Uterus (tissue), 4 donors: ENCODE results near the gene MADCAM1. TPM values are rescaled to one million over a fixed set of nuclear protein-coding genes. Genes with fewer than 3 reads are reported as not detected.

Experiments used
- DNase-seq, 2 donors: peaks; one replicate each; pipeline ENCODE4 v3.0.0-alpha.2; 2019 to 2020
- H3K27ac ChIP-seq, 2 donors: fragments of 200-600 bp; sonication (generic); 1 replicate in 1 of 2; 2 replicates in 1 of 2; pipeline ENCODE4 v1.5.1; 2016 to 2018
- H3K27me3 ChIP-seq, 2 donors: fragments of 200-600 bp; sonication (generic); one replicate each; pipeline ENCODE4 v1.5.1; 2018 to 2019; ENCODE audit warnings: control low read depth in 1 of 2
- H3K36me3 ChIP-seq, 2 donors: fragments of 200-600 bp; sonication (generic); one replicate each; pipeline ENCODE4 v1.5.1; 2019; ENCODE audit warnings: control low read depth in 1 of 2
- H3K4me1 ChIP-seq, 2 donors: fragments of 200-600 bp; sonication (generic); one replicate each; pipeline ENCODE4 v1.5.1; 2018 to 2019; ENCODE audit warnings: control low read depth in 1 of 2
- H3K4me3 ChIP-seq, 2 donors: fragments of 200-600 bp; sonication (generic); 1 replicate in 1 of 2; 2 replicates in 1 of 2; pipeline ENCODE4 v1.5.1; 2018 to 2019; ENCODE audit warnings: mild to moderate bottlenecking in 1 of 2
- H3K9me3 ChIP-seq, 2 donors: fragments of 200-600 bp; sonication (generic); one replicate each; pipeline ENCODE4 v1.5.1; 2019; ENCODE audit warnings: control low read depth in 1 of 2
- POLR2A ChIP-seq, 2 donors: fragments of 450-650 bp; IDR thresholded peaks; one replicate each; pipeline ENCODE4 v1.6.1; 2016; ENCODE audit warnings: antibody characterized with exemption in 2 of 2, mild to moderate bottlenecking in 1 of 2, moderate library complexity in 1 of 2
- intact Hi-C: fragments of 100-400 bp; cut with DNase I; formaldehyde crosslinking; loops from one replicate; pipeline ENCODE4 v1.15.1; 2023; ENCODE audit warnings: low total_unique reads
- total RNA-seq, 4 donors: library from RNA; depleted of rRNA in 3 of 4; stranded (reverse); fragments of >200 nt in 3 of 4; gene quantifications; one replicate each; pipeline versions ENCODE4 v1.1.0 to v1.2.4, GENCODE V29; 2014 to 2023
- TF ChIP-seq, protein P1 (sequence below), 4 experiments: fragments of 200-600 bp in 2 of 4; fragments of 450-650 bp in 2 of 4; sonication (generic) in 2 of 4; IDR thresholded peaks; one replicate each; pipeline ENCODE4 v1.5.1; 2016 to 2019; ENCODE audit warnings: antibody characterized with exemption in 4 of 4, mild to moderate bottlenecking in 2 of 4, moderate library complexity in 1 of 4
- donor health status: DM: yes; HTN: yes; CAD: no.

MADCAM1 gene
- total RNA-seq, 4 donors from 2014 or later = 0.34 to 2.7 TPM; not detected in 2

DNA sequence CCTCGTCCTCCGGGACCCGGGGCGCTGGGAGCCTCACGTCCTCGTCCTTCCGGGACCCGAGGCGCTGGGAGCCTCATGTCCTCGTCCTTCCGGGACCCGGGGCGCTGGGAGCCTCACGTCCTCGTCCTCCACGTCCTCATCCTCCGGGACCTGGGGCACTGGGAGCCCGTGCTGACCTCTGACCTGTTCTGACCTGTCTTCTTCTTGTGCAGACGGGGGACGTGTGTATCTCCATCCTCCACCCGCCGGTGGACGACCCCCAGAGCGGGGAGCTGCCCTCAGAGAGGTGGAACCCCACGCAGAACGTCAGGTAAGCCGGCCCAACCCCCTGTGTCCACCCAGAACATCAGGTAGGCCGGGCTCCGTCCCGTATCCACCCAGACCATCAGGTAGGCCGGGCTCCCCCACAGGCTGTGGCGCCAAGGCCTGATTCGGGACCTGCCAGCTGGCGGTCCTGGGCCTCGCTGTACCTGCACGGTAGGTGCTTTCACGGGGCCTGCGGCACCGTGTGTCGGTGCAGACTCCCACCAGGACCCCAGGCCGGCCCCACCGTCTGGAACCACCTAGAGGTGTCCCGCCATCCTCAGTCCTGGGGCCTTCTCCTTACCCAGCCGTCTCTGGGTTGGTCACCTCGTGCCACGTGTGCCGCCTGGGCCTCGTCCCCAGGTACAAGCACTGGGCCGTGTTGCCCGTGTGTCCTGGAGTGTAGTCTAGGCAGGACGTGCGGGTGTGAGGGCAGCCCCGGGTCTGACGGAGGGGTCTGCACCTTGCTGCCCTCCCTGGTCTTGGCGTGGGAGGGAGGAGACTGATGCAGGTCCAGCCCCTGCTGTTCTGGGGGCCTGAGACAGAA is 40.0 kb downstream of the MADCAM1 start:
- Histone ChIP-seq H3K27ac (no peak overlapping the region), H3K9me3 (no peaks in the 10 kb centered on the region), H3K27me3 (no peaks in the 10 kb centered on the region), H3K36me3 (no peaks in the 10 kb centered on the region), H3K4me1 (peaks cover 0 to 23% of the 10 kb centered on the region in 2 donors), H3K4me3 (no peak overlapping the region)
- intact Hi-C loops = no loop called here
- TF ChIP-seq, protein P1, sequence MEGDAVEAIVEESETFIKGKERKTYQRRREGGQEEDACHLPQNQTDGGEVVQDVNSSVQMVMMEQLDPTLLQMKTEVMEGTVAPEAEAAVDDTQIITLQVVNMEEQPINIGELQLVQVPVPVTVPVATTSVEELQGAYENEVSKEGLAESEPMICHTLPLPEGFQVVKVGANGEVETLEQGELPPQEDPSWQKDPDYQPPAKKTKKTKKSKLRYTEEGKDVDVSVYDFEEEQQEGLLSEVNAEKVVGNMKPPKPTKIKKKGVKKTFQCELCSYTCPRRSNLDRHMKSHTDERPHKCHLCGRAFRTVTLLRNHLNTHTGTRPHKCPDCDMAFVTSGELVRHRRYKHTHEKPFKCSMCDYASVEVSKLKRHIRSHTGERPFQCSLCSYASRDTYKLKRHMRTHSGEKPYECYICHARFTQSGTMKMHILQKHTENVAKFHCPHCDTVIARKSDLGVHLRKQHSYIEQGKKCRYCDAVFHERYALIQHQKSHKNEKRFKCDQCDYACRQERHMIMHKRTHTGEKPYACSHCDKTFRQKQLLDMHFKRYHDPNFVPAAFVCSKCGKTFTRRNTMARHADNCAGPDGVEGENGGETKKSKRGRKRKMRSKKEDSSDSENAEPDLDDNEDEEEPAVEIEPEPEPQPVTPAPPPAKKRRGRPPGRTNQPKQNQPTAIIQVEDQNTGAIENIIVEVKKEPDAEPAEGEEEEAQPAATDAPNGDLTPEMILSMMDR (IDR thresholded peaks at IDR 0.05) = no peak
- TF ChIP-seq POLR2A (IDR thresholded peaks at IDR 0.05) = no peak
- no peak for DNase-seq

GRCh38 chr19:536881-537404 is 40.7 kb downstream of the MADCAM1 start:
- intact Hi-C loops = no loop called here
- no peaks in the 10 kb centered on the region for H3K27me3 ChIP-seq
- H3K36me3 ChIP-seq = no peaks in the 10 kb centered on the region
- TF ChIP-seq POLR2A (IDR thresholded peaks at IDR 0.05) = no peak
- TF ChIP-seq, protein P1 (IDR thresholded peaks at IDR 0.05) = no peak
- H3K27ac ChIP-seq = no peak overlapping the region
- H3K9me3 ChIP-seq = no peaks in the 10 kb centered on the region
- DNase-seq = no peak
- H3K4me1 ChIP-seq = peaks cover 0 to 23% of the 10 kb centered on the region in 2 donors
- no peak overlapping the region for H3K4me3 ChIP-seq

GRCh38 chr19:538641-539428 is 42.5 kb downstream of the MADCAM1 start:
- H3K36me3 ChIP-seq = no peaks in the 10 kb centered on the region
- no peaks in the 10 kb centered on the region for H3K27me3 ChIP-seq
- no peaks in the 10 kb centered on the region for H3K9me3 ChIP-seq
- TF ChIP-seq, protein P1 (IDR thresholded peaks at IDR 0.05) = no peak
- no peak for TF ChIP-seq POLR2A (IDR thresholded peaks at IDR 0.05)
- intact Hi-C loops = no loop called here
- peaks cover 0 to 14% of the 10 kb centered on the region in 2 donors for H3K4me1 ChIP-seq
- no peak overlapping the region for H3K4me3 ChIP-seq
- no peak overlapping the region for H3K27ac ChIP-seq
- no peak for DNase-seq

DNA sequence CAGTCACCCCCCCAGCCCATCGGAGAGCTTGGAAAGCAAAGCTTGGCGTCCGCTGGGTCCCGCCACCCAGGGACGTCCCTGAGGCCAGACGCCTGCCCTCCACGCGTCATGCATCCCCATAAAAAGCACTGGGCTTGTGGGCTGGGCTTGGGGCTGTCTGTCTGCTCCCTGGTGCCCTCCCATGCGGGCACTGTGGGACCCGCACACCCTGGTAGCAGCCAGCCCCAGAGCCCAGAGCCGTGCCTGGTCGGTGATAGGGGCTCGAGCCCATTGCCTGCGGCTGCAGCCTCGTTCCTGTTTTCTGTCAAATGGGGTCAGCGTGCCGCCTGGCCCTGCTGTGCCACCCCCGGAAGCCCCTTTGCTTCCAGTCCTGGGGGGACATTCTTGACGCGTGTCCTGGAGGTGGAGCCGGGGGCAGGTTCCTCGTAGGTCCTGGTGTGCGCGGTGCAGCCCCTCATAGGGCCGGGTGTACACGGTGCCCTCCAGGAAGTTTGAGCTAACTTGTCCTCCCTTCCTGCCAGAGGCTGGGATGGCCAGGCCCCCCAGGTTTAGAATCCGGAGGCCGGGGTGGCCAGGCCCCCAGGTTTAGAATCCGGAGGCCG is 43.2 kb downstream of the MADCAM1 start:
- DNase-seq = no peak
- H3K36me3 ChIP-seq = no peaks in the 10 kb centered on the region

More for the DNA sequence above, 43.2 kb downstream of the MADCAM1 start:
- Histone ChIP-seq H3K4me3 (no peak overlapping the region), H3K4me1 (peaks cover 0 to 10% of the 10 kb centered on the region in 2 donors), H3K27ac (no peak overlapping the region), H3K27me3 (no peaks in the 10 kb centered on the region), H3K9me3 (no peaks in the 10 kb centered on the region)
- TF ChIP-seq, protein P1 (IDR thresholded peaks at IDR 0.05) = no peak
- no peak for TF ChIP-seq POLR2A (IDR thresholded peaks at IDR 0.05)
- intact Hi-C loops = no loop called here
